IPS DF 4.7 (cell line): ENCODE results near the gene LEPROT.
"Not testable (repeated sequence)": the region's sequence is repeated elsewhere in the genome, so short reads cannot be mapped to it uniquely, and the experiment has no call there.

Experiments used
- DNase-seq: peaks from one replicate; pipeline ENCODE4 v3.0.0-alpha.2; 2013; ENCODE audit warnings: low spot score; ENCODE audit errors: extremely low read depth

LEPROT gene

GRCh38 chr1:65437616-65438015 lies 17.1 kb downstream of the LEPROT start:
- DNase-seq: no peak

GRCh38 chr1:65440322-65440900 lies 19.9 kb downstream of the LEPROT start:
- no peak for DNase-seq

- DNase-seq: no peak
Observed at GRCh38 chr1:65440915-65441314, 20.4 kb downstream of the LEPROT start.

DNA sequence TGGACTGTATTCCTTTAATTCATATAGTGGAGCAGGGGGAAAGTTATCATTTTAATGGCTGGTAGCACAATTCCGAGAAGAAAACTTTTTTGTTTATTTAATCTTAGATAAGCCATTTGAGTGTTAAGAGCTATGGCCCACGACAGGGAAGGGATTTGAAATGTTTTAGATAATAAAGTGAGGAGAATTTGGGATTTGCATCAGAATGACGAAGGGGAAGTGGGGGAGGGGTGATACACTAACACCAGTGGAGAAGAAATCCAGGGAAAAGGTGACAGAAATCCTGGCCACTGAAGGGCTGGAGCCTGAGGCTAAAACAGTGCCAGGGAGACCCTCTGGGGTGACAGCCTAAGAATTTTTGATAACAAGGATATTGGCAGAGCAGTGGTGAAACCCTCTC lies 21.0 kb downstream of the LEPROT start:
- DNase-seq: no peak

DNA sequence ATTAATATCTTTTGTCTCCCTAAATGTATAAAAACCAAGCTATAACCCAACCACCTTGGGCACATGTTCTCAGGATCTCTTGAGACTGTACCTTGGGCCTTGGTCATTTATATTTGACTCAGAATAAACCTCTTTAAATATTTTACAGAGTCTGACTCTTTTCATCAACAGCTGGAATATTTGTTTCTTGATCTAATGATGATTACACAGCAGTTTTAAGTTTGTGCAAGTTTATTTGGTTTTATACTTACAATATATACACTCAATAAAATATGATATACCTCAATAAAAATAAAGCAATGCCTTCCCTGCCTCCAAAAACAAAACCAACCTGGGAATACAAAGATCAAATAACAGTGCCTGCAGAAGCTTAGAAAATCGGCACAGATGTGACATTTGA lies 22.0 kb downstream of the LEPROT start:
- DNase-seq: no peak

- DNase-seq: no peak
Observed at GRCh38 chr1:65443647-65444046, 23.2 kb downstream of the LEPROT start.

DNA sequence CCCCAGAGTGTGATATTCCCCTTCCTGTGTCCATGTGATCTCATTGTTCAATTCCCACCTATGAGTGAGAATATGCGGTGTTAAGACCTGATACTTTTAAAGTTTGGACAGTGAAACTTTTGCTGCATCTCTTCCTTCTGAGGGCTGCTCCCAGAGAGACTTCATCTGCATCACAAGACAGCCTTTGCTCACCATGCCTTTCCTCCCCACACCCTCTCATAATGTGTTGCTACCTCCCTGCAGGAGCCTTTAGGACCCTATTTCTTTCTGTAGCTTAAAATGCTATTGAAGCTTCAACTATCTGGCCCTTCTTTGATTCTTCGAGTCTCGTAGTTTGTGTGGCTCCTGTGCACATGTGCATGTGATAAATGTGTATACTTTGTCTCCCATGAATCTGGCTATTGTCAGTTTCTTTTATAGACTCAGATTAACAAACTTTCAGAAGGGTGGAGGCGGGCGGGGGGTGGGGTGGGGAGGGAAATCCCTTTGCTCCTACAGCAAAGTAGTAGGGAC lies 23.7 kb downstream of the LEPROT start:
- no peak for DNase-seq

DNA sequence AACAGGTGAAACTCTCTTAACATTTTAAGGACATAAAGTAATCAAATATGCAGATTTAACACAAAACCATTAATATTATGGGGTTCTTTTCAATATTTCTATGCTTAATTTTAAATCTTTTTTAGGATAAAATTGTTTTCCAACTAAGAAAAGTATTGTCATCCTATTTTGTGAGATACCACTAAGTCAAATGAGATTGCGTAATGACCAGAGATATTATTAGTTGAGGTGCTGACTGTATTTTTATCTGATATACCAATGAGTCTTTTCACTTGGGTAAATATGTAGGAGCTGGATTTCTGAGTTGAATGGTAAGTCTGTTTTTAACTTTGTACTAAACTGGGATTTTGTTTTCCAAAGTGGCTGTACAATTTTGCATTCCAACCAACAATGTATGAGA lies 25.4 kb downstream of the LEPROT start:
- DNase-seq: no peak

DNA sequence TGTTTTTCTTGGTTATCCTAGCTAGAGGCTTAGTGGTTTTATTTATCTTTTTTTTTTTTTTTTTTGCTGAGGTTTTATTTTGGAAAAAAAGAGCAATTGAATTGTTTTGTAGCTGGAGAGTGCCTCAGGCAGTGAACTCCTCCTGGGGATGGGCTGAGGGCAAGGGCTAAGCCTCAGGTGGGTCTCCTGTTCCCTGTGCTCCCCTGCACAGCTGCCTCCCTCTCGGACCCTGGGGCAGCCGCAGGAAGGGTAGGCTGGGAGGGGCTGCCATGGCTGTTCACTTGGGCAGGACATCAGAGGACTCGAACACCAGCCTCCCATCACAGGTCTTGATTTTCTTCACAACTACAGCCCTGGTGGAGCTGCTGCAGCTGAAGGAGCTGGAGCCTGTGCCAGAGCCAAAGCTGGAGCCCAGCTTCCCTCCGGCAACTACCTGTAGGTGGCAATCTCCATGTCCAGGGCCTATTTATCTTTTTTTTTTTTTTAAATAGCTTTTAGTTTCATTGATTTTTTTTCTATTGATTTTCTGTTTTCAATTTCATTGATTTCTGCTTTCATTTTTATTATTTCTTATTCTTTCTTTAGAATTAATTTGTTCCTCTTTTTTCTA lies 28.9 kb downstream of the LEPROT start:
- no peak for DNase-seq

GRCh38 chr1:65455678-65456077 lies 35.2 kb downstream of the LEPROT start:
- DNase-seq: not testable (repeated sequence)

GRCh38 chr1:65456481-65456880 lies 36.0 kb downstream of the LEPROT start:
- DNase-seq: no peak

GRCh38 chr1:65457868-65458267 lies 37.4 kb downstream of the LEPROT start:
- no peak for DNase-seq

- no peak for DNase-seq
Observed at GRCh38 chr1:65458730-65459396, 38.4 kb downstream of the LEPROT start.

GRCh38 chr1:65459397-65459768 lies 38.9 kb downstream of the LEPROT start:
- DNase-seq: no peak

GRCh38 chr1:65465837-65466236 lies 45.4 kb downstream of the LEPROT start:
- DNase-seq: not testable (repeated sequence)

DNA sequence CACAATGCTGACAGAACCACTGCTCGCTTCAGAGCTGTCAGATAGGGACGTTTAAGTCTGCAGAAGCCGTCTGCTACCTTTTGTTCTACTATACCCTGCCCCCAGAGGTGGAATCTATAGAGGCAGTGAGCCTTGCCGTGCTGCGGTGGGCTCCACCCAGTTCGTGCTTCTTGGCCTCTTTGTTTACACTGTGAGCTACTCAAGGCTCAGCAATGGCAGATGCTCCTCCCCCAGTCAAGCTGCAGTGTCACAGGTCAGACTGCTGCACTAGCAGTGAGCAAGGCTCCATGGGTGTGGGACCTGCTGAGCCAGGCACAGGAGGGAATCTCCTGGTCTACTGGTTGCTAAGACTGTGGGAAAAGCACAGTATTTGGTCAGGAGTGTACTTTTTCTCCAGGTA lies 47.1 kb downstream of the LEPROT start:
- no peak for DNase-seq

DNA sequence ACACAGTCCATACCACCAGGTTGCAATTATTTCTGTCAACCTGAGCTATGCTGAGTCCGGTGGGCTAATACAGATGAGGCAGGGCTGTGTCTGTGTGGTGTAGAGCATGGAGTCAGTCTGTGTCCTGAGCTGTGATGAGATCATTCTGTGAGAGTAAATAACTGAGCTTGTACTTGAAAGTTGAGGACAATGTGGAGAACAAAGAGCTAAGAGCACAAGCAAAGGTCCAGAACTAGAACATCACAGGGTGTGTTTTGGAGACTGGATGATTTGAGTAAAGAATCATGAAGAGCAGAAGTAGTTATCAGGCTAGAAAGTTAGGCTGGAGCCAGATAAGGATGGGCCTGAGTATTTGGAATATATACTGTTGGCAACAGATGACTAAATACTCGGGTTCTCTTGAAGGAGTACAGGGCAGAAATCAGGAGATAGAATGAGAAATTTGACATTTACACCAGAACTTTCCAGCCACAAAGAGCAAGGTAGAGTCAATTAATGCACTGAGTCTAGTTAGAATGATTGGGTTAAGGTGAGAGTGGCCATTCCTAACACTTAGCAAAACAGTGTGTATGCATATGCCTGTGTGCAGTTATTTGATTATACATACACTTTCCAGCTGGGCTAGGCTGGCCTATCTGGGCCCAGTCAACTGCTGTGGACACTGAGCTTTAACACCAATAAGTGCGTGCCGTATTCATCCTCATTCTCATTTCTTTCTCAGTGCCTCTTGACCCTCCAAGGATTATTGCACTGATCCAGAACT lies 48.8 kb downstream of the LEPROT start:
- no peak for DNase-seq

DNA sequence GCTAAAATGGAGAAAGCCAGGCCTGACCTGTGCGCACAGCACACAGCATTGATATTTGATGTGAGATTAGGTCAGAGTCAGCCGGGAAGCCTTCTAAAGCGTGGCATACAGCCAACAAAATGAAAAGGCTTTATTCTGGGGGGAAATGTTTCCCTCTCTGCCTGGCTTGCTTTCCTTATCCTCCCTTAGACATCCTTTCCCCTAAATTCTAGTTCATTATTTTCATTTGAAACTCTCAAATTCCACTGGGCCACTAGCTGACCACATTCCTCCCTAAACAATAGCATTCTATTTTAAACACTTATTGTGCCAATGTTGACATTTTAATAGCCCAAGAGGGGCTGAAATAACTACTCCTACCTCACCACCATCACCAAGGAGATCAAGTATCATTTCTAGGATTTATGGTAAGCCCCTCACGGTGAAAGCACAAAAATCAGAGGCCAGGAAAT lies 49.4 kb downstream of the LEPROT start:
- no peak for DNase-seq

DNA sequence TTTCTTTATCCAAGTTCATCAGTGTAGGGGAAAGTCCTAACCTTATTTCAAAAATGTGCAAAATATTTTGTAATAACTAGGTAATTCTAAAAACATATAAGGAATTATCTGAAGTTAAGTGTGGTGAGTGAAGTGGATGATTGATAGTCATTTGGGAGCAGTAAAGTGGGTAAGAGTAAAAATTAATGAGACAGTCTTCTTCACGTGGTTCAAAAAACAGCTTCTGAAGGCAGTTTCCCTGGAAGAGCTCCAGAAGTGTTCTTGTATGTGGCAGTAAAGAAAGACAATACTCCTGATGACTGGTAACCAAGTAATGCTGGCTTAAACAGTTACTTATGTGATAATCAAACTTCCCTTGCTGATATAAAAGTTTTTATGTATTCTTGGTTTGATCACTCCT lies 50.3 kb downstream of the LEPROT start:
- no peak for DNase-seq

DNA sequence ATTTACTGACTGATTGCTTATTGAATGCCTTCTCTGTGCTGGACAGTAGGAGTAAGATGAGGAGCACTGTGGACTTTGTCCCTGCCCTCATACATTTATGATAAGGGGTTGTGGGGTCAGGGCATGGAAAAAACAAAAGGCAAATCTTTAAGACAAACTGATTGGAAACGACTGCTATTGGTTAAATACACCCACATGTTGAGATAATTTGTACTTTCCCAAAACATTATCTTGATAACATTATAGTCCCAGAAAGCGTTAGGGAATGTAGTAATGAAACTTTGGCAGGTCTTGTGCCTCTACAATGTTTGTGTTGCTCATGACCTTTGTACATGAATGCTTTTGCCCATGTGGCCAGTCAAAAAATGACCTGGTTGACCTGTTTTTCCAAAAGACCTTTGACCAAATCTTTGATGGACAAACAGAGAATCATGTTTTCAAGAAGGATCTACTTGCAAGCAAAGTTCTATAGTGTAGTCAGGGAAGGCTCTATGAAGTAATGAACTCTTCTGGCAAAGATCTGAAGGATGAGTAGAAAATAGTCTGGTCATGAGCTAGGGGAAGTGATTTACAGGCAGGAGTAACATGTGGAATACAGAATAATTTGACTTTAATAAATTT lies 50.9 kb downstream of the LEPROT start:
- no peak for DNase-seq

DNA sequence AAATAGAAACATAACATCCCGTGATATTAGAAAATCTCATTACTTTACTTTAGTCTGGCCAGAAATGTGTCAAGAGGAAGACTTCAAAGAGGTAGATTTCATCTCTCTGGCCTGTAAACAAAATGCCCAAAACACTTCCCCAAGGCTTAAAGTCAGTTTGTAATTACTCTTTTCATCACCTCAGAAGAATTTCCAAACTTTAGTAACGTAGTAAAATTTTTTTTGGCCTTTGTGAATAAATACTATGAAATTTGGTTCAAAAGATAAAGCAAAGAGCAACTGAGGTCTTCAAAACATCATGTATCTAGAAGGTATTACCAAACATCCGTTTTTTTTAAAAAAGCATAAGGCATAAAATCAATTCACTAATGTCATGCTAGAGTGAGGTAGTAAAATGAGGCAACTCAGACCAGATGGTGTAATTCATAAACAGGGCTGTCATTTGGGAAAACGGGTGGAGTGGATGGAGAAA lies 51.4 kb downstream of the LEPROT start:
- no peak for DNase-seq
